Measurements from ENCODE around the gene MACROD2.
"Not testable (repeated sequence)": the region's sequence is repeated elsewhere in the genome, so short reads cannot be mapped to it uniquely, and the experiment has no call there.

The MACROD2 gene

GRCh38 chr20:15756002-15756753 lies 1760.9 kb downstream of the MACROD2 start:
- DNase-seq, result no peak

- DNase-seq, result no peak
These were observed 1761.4 kb downstream of the MACROD2 start for GRCh38 chr20:15756754-15757115.

GRCh38 chr20:15759594-15759993 lies 1764.3 kb downstream of the MACROD2 start:
- DNase-seq, result no peak

- no peak for DNase-seq
These were observed 1764.8 kb downstream of the MACROD2 start for GRCh38 chr20:15760001-15760621.

DNA sequence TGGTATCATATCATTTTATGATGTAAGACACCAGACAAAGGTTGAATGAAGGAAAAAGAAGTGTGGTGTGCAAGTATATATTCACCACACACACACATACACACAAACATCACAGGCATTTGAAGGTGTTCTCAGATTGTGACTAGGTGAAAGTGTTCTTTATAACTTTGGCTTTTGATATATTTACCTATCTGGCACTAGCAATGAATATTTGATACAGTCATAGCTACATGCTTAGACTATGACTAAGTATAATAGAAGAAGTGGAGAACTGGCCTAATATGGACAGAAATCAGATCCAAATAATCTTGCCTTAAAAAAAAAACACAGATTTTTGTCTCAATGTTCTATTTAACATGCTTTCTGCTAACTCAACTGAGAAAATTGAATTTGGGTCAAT lies 1768.0 kb downstream of the MACROD2 start:
- no peak for DNase-seq

DNA sequence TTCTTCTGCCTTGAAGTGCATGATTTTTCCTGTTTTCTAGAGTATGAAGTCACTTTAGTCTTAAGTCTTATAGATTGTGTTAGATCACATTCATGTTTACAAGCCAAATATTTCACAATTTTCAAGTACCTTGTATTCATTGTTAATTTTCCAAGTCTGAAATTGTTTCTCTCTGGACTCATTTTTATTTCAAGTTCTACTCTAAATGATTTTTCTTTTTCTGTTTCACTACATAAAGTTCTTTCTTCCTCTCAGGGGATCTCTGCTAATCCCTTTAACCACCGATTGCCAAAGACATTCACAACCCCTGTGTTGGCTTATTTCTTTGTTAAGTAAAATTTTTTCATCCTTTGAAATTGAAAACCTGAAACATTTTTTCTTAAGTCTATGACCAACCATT lies 1772.3 kb downstream of the MACROD2 start:
- no peak for DNase-seq

GRCh38 chr20:15767999-15768741 lies 1772.9 kb downstream of the MACROD2 start:
- DNase-seq, result no peak

DNA sequence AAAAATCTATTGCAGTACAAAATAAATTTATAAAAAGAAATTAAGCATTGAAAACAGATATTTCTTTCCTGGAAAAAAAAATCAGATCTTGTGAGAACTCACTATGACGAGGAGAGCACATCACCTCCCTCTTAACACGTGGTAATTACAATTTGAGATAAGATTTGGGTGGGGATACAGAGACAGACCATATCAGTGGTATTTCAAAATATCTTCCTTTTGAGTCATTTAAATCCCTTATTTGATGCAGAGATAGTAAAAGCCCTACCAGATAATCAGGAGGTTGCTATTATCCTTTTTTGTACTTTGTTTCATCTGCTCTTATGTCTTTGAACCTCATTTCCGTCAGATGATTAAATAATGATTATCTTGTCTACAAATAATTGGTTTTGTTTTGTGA lies 1777.5 kb downstream of the MACROD2 start:
- no peak for DNase-seq

DNA sequence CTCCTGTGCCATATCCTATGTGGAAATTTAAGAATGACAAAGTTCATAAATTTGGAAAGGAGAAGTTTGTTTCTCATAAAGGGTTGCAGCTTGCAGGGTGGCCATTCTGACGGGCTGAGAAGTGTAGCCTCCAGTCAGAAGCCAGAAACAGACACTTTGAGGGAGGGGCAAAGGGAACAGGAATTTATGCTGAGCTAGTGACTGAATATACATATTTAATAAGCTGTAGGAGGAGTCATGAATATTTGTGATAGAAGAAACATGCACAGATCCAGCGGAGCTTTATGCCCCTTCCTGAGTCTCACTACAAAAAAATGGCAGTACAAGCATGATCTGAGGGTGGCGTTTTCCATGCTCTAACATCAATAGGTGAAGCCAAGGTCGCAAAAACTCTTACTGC lies 1779.6 kb downstream of the MACROD2 start:
- no peak for DNase-seq

- DNase-seq, result no peak
These were observed 1781.6 kb downstream of the MACROD2 start for GRCh38 chr20:15776770-15777466.

DNA sequence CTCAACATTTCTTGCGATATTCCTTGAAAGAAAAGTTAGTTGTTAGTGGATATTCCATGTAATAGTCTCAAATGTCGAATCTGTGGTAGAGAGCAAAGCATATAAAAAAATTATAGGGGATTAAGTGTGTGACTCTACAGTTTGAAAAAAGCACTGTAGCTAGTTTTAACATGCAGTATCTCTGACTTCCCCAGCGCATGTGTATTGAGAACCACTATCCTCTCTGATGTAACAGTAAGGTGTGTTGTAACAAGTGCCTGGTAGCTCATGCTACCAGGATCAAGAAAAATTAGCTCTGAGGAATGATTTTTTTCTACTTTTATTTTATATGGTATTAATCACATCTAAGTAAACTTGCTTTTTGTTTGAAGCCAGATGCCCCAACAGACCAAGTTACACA lies 1788.7 kb downstream of the MACROD2 start:
- DNase-seq, result no peak

GRCh38 chr20:15789079-15789478 lies 1793.8 kb downstream of the MACROD2 start:
- no peak for DNase-seq

- no peak for DNase-seq
These were observed 1797.5 kb downstream of the MACROD2 start for GRCh38 chr20:15792855-15793254.

- DNase-seq, result no peak
These were observed 1799.1 kb downstream of the MACROD2 start for GRCh38 chr20:15794409-15794808.

DNA sequence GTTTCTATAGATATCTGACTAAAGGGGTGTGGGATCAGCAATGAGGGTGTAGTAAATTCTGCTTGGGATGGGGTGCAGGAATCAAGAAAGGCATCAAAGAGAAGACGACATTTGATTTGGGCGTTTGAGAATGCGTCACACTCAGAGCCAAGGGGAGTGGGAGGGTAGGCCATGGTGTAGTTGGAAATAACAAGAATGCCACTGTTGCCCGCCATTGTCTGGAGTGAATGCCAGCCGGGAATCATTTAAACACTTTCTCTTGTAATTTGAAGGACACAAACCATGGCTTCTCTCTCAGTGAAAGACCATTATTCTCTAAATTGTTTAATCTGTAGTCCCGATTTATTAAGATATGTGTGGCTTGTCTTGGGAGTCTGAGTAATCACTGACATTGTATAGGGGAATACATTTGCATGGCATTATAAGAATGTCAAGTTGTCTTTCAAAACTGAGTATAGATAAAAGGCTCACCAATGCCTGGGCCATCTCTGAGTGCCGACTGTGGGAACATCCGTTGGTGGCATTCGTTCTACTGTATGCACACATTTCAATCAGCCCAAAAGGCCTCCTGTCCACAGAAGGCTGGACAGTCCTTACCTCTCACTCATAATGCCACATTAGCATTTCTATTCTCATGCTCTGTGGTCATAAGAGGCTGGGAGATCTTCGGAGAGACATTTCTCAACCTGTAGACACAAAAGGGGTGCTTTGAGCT lies 1800.1 kb downstream of the MACROD2 start:
- no peak for DNase-seq

- DNase-seq, result no peak
These were observed 1804.6 kb downstream of the MACROD2 start for GRCh38 chr20:15799871-15800270.

DNA sequence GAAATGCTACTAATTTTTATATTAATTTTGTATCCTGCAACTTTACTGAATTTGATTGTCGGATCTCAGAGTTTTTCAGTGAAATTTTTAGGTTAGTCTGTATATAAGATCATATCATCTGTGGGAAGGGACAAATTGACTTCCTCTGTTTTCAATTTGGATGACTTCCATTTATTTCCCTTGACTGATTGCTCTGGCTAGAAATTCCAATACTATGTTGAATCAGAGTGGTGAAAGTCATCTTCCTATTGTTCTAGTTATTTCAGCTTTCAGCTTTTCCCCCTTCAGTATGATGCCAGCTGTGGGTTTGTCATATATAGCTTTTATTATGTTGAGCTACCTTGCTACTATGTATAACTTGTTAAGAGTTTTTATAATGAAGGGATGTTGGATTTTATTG lies 1806.7 kb downstream of the MACROD2 start:
- no peak for DNase-seq

DNA sequence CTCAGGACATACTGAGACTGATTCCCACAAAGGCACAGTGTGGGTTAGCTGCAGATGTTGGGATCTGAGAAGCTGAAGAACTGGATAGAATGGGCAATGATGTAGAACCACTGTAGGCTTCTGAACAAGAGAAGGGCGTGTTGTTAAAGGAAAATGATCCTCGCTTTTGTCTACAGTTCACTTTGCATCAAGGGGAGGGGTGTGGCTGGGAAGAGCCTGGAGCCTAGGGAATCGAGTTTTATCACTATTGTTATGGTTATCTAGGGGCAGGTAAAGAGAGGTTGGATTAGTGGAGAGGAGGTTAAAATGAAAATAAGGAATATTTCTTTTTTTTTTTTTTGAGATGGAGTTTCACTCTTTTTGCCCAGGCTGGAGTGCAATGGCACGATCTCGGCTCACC lies 1809.8 kb downstream of the MACROD2 start:
- DNase-seq, result no peak

- no peak for DNase-seq
These were observed 1810.8 kb downstream of the MACROD2 start for GRCh38 chr20:15806105-15806504.

GRCh38 chr20:15807271-15807670 lies 1812.0 kb downstream of the MACROD2 start:
- DNase-seq, result no peak

GRCh38 chr20:15807771-15808170 lies 1812.5 kb downstream of the MACROD2 start:
- not testable (repeated sequence) for DNase-seq

DNA sequence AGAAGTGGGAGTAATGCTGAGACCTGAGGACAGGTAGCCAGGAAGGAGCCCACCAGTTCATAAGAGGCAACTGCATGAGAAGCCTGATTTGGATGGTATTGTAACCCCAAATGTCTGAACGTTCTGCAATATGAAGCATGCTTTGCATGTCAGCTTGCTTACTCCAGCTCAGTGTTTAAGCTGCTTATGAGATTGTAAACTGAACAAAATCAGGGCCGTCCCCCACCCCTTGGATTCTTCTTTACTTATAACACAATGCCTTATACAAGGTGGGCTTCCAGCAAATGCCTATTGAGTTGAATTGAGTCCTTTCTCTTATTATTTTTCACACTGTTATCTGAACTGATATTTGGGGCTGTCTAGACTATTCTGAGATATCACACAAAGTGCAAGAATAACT lies 1816.6 kb downstream of the MACROD2 start:
- no peak for DNase-seq

GRCh38 chr20:15812696-15813095 lies 1817.4 kb downstream of the MACROD2 start:
- no peak for DNase-seq
